HCT116 (cell line): ENCODE results near the gene GALNT17. TPM values are rescaled to one million over a fixed set of nuclear protein-coding genes. Genes with fewer than 3 reads are reported as not detected.

Experiments
- ATAC-seq: fragments of 200-7000 bp; cut with Tn5 transposase; 2 replicates; pipeline ENCODE4 v1.9.1; 2020; ENCODE audit warnings: mild to moderate bottlenecking, moderate library complexity
- BruUV-seq: library from RNA; stranded (reverse); fragments of 400-500 nt; replicated peaks from 2 replicates; lab custom pipeline; 2021; lab: Mats Ljungman, UMichigan
- CTCF ChIA-PET: fragments of 300-600 bp; sonication (Branson Sonifier 250); formaldehyde crosslinking; loops from one replicate; lab custom pipeline; 2021; ENCODE audit warnings: antibody characterized with exemption; lab: Charles Lee
- POLR2A ChIA-PET: fragments of 300-600, 350-600 bp; sonication (Branson Sonifier 250); formaldehyde crosslinking; loops from one replicate; lab custom pipeline; 2021; ENCODE audit warnings: antibody characterized with exemption; lab: Charles Lee
- RAD21 ChIA-PET, 2 experiments: fragments of 300-600 bp; sonication (Branson Sonifier 250); formaldehyde crosslinking; loops; one replicate each; lab custom pipeline; 2023; ENCODE audit warnings: low total read pairs in 2 of 2; ENCODE audit not compliant: uncharacterized antibody in 2 of 2, unreplicated experiment in 2 of 2, low non-redundant PET in 1 of 2; lab: Charles Lee
- DNase-seq: peaks from one replicate; pipeline ENCODE4 v3.0.0-alpha.2; 2010; ENCODE audit warnings: low read depth, low spot score
- H2AFZ ChIP-seq: fragments of 200-600 bp; shearing (Covaris generic), sonication (generic); 2 replicates; pipeline ENCODE4 v1.6.1; 2017; ENCODE audit warnings: low read depth, mixed run types, mixed read lengths, antibody characterized with exemption, low read length; ENCODE audit not compliant: poor library complexity, severe bottlenecking
- H3K27ac ChIP-seq: 2 replicates; pipeline ENCODE4 v1.5.1; 2012; ENCODE audit warnings: low read depth, low read length
- H3K27me3 ChIP-seq: fragments of 200-600 bp; sonication (generic); 2 replicates; pipeline ENCODE4 v1.6.1; 2016; ENCODE audit warnings: mixed run types, low read length, mixed read lengths; ENCODE audit not compliant: insufficient read depth
- H3K36me3 ChIP-seq, 2 experiments: fragments of 200-500 bp in 1 of 2; fragments of 200-600 bp in 1 of 2; sonication (Bioruptor generic) in 1 of 2; sonication (generic) in 1 of 2; 2 replicates each; pipeline versions ENCODE4 v1.5.1 to v1.6.1; 2014 to 2016; ENCODE audit warnings: low read length in 2 of 2, inconsistent platforms in 1 of 2, mixed read lengths in 1 of 2, mixed run types in 1 of 2; ENCODE audit not compliant: insufficient read depth in 2 of 2, control insufficient read depth in 1 of 2
- H3K4me1 ChIP-seq, 2 experiments: fragments of 200-600 bp in 1 of 2; sonication (generic) in 1 of 2; 2 replicates each; pipeline versions ENCODE4 v1.5.1 to v1.6.1; 2012 to 2017; ENCODE audit warnings: low read length in 2 of 2, inconsistent platforms in 1 of 2, mild to moderate bottlenecking in 1 of 2, mixed read lengths in 1 of 2, mixed run types in 1 of 2, moderate library complexity in 1 of 2; ENCODE audit not compliant: insufficient read depth in 2 of 2, control insufficient read depth in 1 of 2
- H3K4me2 ChIP-seq: fragments of 200-600 bp; sonication (generic); 2 replicates; pipeline ENCODE4 v1.6.1; 2017; ENCODE audit warnings: mixed run types, low read length, mixed read lengths
- H3K4me3 ChIP-seq, 2 experiments: fragments of 200-600 bp in 1 of 2; sonication (generic) in 1 of 2; replicated peaks in 1 of 2; 2 replicates each; pipeline ENCODE4 v1.5.1; 2011 to 2016; ENCODE audit warnings: low read length in 2 of 2, control low read depth in 1 of 2, low read depth in 1 of 2, mild to moderate bottlenecking in 1 of 2, mixed read lengths in 1 of 2, mixed run types in 1 of 2
- H3K79me2 ChIP-seq: fragments of 200-600 bp; sonication (generic); 2 replicates; pipeline ENCODE4 v1.6.1; 2017; ENCODE audit warnings: mild to moderate bottlenecking, mixed run types, low read length, moderate library complexity, mixed read lengths; ENCODE audit not compliant: insufficient read depth
- H3K9ac ChIP-seq: fragments of 200-600 bp; sonication (generic); 2 replicates; pipeline ENCODE4 v1.6.1; 2016; ENCODE audit warnings: low read length, mixed read lengths
- H3K9me2 ChIP-seq: fragments of 200-600 bp; sonication (generic), shearing (Covaris generic); 2 replicates; pipeline ENCODE4 v1.6.1; 2017; ENCODE audit warnings: mixed run types, mild to moderate bottlenecking, moderate library complexity; ENCODE audit not compliant: insufficient read depth
- H3K9me3 ChIP-seq, 2 experiments: fragments of 200-500 bp in 1 of 2; fragments of 200-600 bp in 1 of 2; sonication (Bioruptor generic) in 1 of 2; sonication (generic) in 1 of 2; 2 replicates each; pipeline ENCODE4 v1.6.1; 2014 to 2017; ENCODE audit warnings: low read length in 2 of 2, mixed read lengths in 2 of 2, inconsistent platforms in 1 of 2, low read depth in 1 of 2, mild to moderate bottlenecking in 1 of 2, mixed run types in 1 of 2, moderate library complexity in 1 of 2; ENCODE audit not compliant: control insufficient read depth in 1 of 2, insufficient read depth in 1 of 2
- H4K20me1 ChIP-seq: fragments of 200-600 bp; sonication (generic), shearing (Covaris generic); 2 replicates; pipeline ENCODE4 v1.6.1; 2017; ENCODE audit warnings: mixed run types, mild to moderate bottlenecking, moderate library complexity; ENCODE audit not compliant: insufficient read depth
- CBX3 ChIP-seq: IDR thresholded peaks from 2 replicates; pipeline ENCODE4 v1.6.1; 2012; ENCODE audit warnings: low read depth
- EGR1 ChIP-seq: IDR thresholded peaks from 2 replicates; pipeline ENCODE4 v1.6.1; 2012; ENCODE audit warnings: low read depth
- ELF1 ChIP-seq: IDR thresholded peaks from 2 replicates; pipeline ENCODE4 v1.6.1; 2012; ENCODE audit warnings: low read depth, borderline replicate concordance
- JUND ChIP-seq: IDR thresholded peaks from 2 replicates; pipeline ENCODE4 v1.6.1; 2012
- POLR2AphosphoS5 ChIP-seq: IDR thresholded peaks from 2 replicates; pipeline ENCODE4 v1.6.1; 2011; ENCODE audit warnings: mild to moderate bottlenecking, low read depth, low read length, moderate library complexity
- RAD21 ChIP-seq: IDR thresholded peaks from 2 replicates; pipeline ENCODE4 v1.6.1; 2012; ENCODE audit warnings: low read depth, mild to moderate bottlenecking
- SIN3A ChIP-seq: IDR thresholded peaks from 2 replicates; pipeline ENCODE4 v1.6.1; 2012; ENCODE audit warnings: low read depth
- SRF ChIP-seq: IDR thresholded peaks from 2 replicates; pipeline ENCODE4 v1.6.1; 2012; ENCODE audit warnings: low read depth
- YY1 ChIP-seq: IDR thresholded peaks from 2 replicates; pipeline ENCODE4 v1.6.1; 2011; ENCODE audit warnings: low read length, low read depth, moderate library complexity, mild to moderate bottlenecking; ENCODE audit not compliant: insufficient replicate concordance; ENCODE audit errors: extremely low read depth
- ZFX ChIP-seq: fragments of 450-650 bp; IDR thresholded peaks from 2 replicates; pipeline ENCODE4 v1.6.1; 2017
- intact Hi-C: fragments of 100-400 bp; cut with micrococcal nuclease; formaldehyde crosslinking; loops from 2 replicates; pipeline ENCODE4 v1.10.0; 2022
- total RNA-seq: library from RNA; stranded (reverse); gene quantifications from one replicate; pipeline ENCODE4 v1.2.1, GENCODE V29; 2021; ENCODE audit not compliant: unreplicated experiment
- TF ChIP-seq, protein P1 (sequence below): IDR thresholded peaks from 2 replicates; pipeline ENCODE4 v1.6.1; 2012
- TF ChIP-seq, protein P2 (sequence below): IDR thresholded peaks from 2 replicates; pipeline ENCODE4 v1.6.1; 2011; ENCODE audit warnings: mild to moderate bottlenecking, low read length, moderate library complexity; ENCODE audit not compliant: insufficient replicate concordance; ENCODE audit errors: extremely low read depth
- TF ChIP-seq, protein P3 (sequence below): IDR thresholded peaks from 2 replicates; pipeline ENCODE4 v1.6.1; 2012; ENCODE audit warnings: low read depth

Gene GALNT17
- total RNA-seq, 1 experiment from 2014 or later: not detected

DNA sequence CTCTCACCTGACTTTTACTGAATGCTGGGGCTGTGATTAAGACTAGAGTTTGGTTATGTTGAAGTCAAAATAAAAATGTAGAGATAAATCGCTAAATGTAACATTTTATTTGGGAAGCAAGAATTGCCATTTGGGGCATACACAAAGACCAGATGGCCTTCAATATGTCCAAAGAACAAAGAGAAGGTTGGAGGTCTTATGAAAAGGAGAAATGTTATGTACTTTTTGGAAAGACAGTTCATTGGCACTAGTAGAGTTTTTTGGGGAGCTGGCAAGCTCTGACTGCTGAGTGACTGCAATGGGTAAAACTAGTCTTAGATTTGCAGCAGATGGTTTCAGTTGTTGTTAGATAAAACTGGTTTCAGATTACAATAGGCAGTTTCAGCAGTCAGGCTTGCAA lies 35.6 kb upstream of the GALNT17 start (continued):
- TF ChIP-seq CBX3: no peak
- no peak for TF ChIP-seq YY1
- TF ChIP-seq, all 23 proteins: peak for 0

DNA sequence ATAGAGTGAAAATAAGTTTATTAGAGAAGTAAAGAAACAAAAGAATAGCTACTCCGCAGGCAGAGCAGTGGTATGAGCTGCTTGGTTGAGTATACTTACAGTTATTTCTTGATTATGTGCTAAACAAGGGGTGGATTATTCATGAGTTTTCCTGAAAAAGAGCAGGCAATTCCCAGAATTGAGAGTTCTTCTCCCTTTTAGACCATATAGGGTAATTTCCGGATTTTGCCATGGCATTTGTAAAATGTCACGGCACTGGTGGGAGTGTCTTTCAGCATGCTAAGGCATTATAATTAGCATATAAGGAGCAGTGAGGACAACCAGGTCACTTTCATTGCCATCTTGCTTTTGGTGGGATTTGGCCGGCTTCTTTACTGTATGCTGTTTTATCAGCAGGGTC lies 25.7 kb upstream of the GALNT17 start:
- DNase-seq (no peak), ATAC-seq (no peak)
- H3K9me3 ChIP-seq: peaks cover 3 to 9% of the 10 kb centered on the region in 2 experiments; a peak in 2 of 4 replicates
- H4K20me1 ChIP-seq: no peaks in the 10 kb centered on the region
- CTCF ChIA-PET: no interaction called here
- H3K27ac ChIP-seq: no peak overlapping the region
- H3K4me2 ChIP-seq: no peak overlapping the region
- H3K27me3 ChIP-seq: no peaks in the 10 kb centered on the region
- no peak overlapping the region for H3K4me3 ChIP-seq
- H3K9me2 ChIP-seq: no peaks in the 10 kb centered on the region
- BruUV-seq: no TSS peak
- intact Hi-C loops: no loop called here
- H3K9ac ChIP-seq: no peak overlapping the region
- no peaks in the 10 kb centered on the region for H3K36me3 ChIP-seq
- TF ChIP-seq, protein P1, sequence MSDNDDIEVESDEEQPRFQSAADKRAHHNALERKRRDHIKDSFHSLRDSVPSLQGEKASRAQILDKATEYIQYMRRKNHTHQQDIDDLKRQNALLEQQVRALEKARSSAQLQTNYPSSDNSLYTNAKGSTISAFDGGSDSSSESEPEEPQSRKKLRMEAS: no peak
- TF ChIP-seq EGR1: no peak
- no peak for TF ChIP-seq ELF1
- no peak for TF ChIP-seq POLR2AphosphoS5
- no peak for TF ChIP-seq ZFX
- no peak for TF ChIP-seq SRF
- TF ChIP-seq, protein P2, sequence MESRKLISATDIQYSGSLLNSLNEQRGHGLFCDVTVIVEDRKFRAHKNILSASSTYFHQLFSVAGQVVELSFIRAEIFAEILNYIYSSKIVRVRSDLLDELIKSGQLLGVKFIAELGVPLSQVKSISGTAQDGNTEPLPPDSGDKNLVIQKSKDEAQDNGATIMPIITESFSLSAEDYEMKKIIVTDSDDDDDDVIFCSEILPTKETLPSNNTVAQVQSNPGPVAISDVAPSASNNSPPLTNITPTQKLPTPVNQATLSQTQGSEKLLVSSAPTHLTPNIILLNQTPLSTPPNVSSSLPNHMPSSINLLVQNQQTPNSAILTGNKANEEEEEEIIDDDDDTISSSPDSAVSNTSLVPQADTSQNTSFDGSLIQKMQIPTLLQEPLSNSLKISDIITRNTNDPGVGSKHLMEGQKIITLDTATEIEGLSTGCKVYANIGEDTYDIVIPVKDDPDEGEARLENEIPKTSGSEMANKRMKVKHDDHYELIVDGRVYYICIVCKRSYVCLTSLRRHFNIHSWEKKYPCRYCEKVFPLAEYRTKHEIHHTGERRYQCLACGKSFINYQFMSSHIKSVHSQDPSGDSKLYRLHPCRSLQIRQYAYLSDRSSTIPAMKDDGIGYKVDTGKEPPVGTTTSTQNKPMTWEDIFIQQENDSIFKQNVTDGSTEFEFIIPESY: no peak
- no peak for TF ChIP-seq SIN3A
- TF ChIP-seq RAD21: no peak
- TF ChIP-seq JUND: no peak
- TF ChIP-seq, protein P3, sequence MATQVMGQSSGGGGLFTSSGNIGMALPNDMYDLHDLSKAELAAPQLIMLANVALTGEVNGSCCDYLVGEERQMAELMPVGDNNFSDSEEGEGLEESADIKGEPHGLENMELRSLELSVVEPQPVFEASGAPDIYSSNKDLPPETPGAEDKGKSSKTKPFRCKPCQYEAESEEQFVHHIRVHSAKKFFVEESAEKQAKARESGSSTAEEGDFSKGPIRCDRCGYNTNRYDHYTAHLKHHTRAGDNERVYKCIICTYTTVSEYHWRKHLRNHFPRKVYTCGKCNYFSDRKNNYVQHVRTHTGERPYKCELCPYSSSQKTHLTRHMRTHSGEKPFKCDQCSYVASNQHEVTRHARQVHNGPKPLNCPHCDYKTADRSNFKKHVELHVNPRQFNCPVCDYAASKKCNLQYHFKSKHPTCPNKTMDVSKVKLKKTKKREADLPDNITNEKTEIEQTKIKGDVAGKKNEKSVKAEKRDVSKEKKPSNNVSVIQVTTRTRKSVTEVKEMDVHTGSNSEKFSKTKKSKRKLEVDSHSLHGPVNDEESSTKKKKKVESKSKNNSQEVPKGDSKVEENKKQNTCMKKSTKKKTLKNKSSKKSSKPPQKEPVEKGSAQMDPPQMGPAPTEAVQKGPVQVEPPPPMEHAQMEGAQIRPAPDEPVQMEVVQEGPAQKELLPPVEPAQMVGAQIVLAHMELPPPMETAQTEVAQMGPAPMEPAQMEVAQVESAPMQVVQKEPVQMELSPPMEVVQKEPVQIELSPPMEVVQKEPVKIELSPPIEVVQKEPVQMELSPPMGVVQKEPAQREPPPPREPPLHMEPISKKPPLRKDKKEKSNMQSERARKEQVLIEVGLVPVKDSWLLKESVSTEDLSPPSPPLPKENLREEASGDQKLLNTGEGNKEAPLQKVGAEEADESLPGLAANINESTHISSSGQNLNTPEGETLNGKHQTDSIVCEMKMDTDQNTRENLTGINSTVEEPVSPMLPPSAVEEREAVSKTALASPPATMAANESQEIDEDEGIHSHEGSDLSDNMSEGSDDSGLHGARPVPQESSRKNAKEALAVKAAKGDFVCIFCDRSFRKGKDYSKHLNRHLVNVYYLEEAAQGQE: no peak
- H3K4me1 ChIP-seq: no peaks in the 10 kb centered on the region
- RAD21 ChIA-PET: no interaction called here
- H3K79me2 ChIP-seq: no peaks in the 10 kb centered on the region
- POLR2A ChIA-PET: no interaction called here
- H2AFZ ChIP-seq: no peak overlapping the region
